Measurements from ENCODE around the gene TIAM2.

DNA sequence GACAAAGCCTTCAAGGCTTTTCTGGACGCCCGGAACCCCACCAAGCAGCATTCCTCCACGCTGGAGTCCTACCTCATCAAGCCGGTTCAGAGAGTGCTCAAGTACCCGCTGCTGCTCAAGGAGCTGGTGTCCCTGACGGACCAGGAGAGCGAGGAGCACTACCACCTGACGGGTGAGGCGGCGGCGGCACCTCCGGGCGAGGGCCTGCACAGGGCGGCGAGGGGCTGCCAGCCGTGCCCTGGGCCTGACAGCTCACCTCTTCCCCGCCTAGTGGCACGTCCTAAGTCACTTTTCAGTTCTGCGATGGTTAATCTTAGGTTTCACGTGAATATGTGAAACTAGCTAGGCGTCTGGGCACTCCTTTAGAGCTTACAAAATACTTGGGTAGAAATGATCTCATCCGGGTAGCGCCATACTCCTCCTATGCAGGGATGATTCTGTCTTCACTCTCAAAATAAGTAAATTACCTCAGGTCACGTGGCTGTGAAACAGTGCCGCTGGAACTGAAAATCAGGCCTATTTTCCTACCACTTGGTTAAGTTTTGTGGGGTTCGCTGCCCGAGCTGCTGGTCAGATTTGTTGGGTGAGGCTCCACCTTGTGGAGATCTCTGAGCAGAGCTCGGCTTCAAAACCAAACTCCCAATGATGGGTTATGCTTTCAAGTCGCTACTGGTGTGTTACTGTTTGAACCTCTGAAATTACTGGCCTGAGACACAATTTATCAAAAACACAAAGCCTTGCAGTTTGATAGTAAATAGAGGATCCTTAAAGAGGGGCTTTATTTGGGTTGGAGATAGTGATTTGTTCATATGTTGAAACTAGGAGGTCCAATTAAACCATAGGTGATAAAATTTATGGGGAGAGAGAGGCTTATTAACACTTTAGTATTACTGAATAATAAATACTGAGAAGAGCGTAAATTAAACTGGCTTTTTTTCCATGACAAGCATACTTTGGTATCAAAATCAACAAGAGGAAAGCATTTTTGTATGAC lies 253.2 kb downstream of the TIAM2 start:
- TF ChIP-seq, protein P1, sequence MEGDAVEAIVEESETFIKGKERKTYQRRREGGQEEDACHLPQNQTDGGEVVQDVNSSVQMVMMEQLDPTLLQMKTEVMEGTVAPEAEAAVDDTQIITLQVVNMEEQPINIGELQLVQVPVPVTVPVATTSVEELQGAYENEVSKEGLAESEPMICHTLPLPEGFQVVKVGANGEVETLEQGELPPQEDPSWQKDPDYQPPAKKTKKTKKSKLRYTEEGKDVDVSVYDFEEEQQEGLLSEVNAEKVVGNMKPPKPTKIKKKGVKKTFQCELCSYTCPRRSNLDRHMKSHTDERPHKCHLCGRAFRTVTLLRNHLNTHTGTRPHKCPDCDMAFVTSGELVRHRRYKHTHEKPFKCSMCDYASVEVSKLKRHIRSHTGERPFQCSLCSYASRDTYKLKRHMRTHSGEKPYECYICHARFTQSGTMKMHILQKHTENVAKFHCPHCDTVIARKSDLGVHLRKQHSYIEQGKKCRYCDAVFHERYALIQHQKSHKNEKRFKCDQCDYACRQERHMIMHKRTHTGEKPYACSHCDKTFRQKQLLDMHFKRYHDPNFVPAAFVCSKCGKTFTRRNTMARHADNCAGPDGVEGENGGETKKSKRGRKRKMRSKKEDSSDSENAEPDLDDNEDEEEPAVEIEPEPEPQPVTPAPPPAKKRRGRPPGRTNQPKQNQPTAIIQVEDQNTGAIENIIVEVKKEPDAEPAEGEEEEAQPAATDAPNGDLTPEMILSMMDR (IDR thresholded peaks at IDR 0.05; ENCODE audit: poor library complexity): peak; percentile 77
- TF ChIP-seq EZH2phosphoT487 (IDR thresholded peaks at IDR 0.05; ENCODE audit: low read depth, severe bottlenecking, unreplicated experiment): no peak
- TF ChIP-seq EZH2 (IDR thresholded peaks at IDR 0.05; ENCODE audit: borderline replicate concordance): no peak

All from hepatocyte (in vitro differentiated cells).